Measurements from ENCODE around the gene VEGFC.

The VEGFC gene

GRCh38 chr4:176758731-176759130 is 34.0 kb downstream of the VEGFC start:
- no peak for DNase-seq

GRCh38 chr4:176758323-176758722 is 34.4 kb downstream of the VEGFC start:
- DNase-seq = no peak

GRCh38 chr4:176755613-176756012 is 37.1 kb downstream of the VEGFC start:
- no peak for DNase-seq

- no peak for DNase-seq
Observed at GRCh38 chr4:176755001-176755400, 37.7 kb downstream of the VEGFC start.

GRCh38 chr4:176753049-176753448 is 39.7 kb downstream of the VEGFC start:
- no peak for DNase-seq

GRCh38 chr4:176752191-176752749 is 40.5 kb downstream of the VEGFC start:
- DNase-seq = no peak

GRCh38 chr4:176751061-176751460 is 41.7 kb downstream of the VEGFC start:
- DNase-seq = no peak

- DNase-seq = no peak
Observed at GRCh38 chr4:176746846-176747245, 45.9 kb downstream of the VEGFC start.

GRCh38 chr4:176745902-176746301 is 46.8 kb downstream of the VEGFC start:
- DNase-seq = no peak

GRCh38 chr4:176744091-176744490 is 48.6 kb downstream of the VEGFC start:
- DNase-seq = no peak

- no peak for DNase-seq
Observed at GRCh38 chr4:176742211-176742610, 50.5 kb downstream of the VEGFC start.

- DNase-seq = no peak
Observed at GRCh38 chr4:176741253-176741652, 51.5 kb downstream of the VEGFC start.

GRCh38 chr4:176735300-176735699 is 57.4 kb downstream of the VEGFC start:
- DNase-seq = no peak

GRCh38 chr4:176734461-176734860 is 58.3 kb downstream of the VEGFC start:
- DNase-seq = no peak

GRCh38 chr4:176729489-176729888 is 63.2 kb downstream of the VEGFC start:
- DNase-seq = no peak

GRCh38 chr4:176726803-176727202 is 65.9 kb downstream of the VEGFC start:
- DNase-seq = no peak

GRCh38 chr4:176721459-176721858 is 71.3 kb downstream of the VEGFC start:
- DNase-seq = no peak

GRCh38 chr4:176718881-176719280 is 73.8 kb downstream of the VEGFC start:
- no peak for DNase-seq

GRCh38 chr4:176717237-176717636 is 75.5 kb downstream of the VEGFC start:
- DNase-seq = no peak

GRCh38 chr4:176709417-176709816 is 83.3 kb downstream of the VEGFC start:
- no peak for DNase-seq

GRCh38 chr4:176708771-176709311 is 83.9 kb downstream of the VEGFC start:
- no peak for DNase-seq

- no peak for DNase-seq
Observed at GRCh38 chr4:176690716-176691115, 102.0 kb downstream of the VEGFC start.

GRCh38 chr4:176680668-176681180 is 112.0 kb downstream of the VEGFC start:
- DNase-seq = no peak

- no peak for DNase-seq
Observed at GRCh38 chr4:176676901-176677300, 115.8 kb downstream of the VEGFC start.

GRCh38 chr4:176675810-176676209 is 116.9 kb downstream of the VEGFC start:
- DNase-seq = no peak
